Lung (tissue), 12 donors: Measurements from ENCODE around the gene ANKIB1. TPM values are rescaled to one million over a fixed set of nuclear protein-coding genes. Genes with fewer than 3 reads are reported as not detected.

Experiments
- ATAC-seq: fragments of 200-7000 bp; cut with Tn5 transposase; one replicate; pipeline ENCODE4 v1.9.1; 2020; ENCODE audit warnings: moderate number of reproducible peaks; ENCODE audit not compliant: insufficient read depth, low FRiP score
- DNase-seq, 3 donors: peaks; one replicate each; pipeline ENCODE4 v3.0.0-alpha.2; 2013 to 2017
- H3K27ac ChIP-seq, 2 donors: one replicate each; pipeline ENCODE4 v1.5.1; 2013; ENCODE audit warnings: mild to moderate bottlenecking in 2 of 2, moderate library complexity in 2 of 2, control low read depth in 1 of 2, inconsistent platforms in 1 of 2, low read depth in 1 of 2, low read length in 1 of 2
- H3K27me3 ChIP-seq, 3 donors: one replicate each; pipeline ENCODE4 v1.5.1; 2013; ENCODE audit warnings: low read length in 2 of 3; ENCODE audit not compliant: control insufficient read depth in 3 of 3, insufficient read depth in 3 of 3
- H3K36me3 ChIP-seq, 4 donors: one replicate each; pipeline ENCODE4 v1.5.1; 2013; ENCODE audit warnings: low read length in 4 of 4, mild to moderate bottlenecking in 1 of 4, moderate library complexity in 1 of 4; ENCODE audit not compliant: control insufficient read depth in 4 of 4, insufficient read depth in 4 of 4
- H3K4me1 ChIP-seq, 5 donors: one replicate each; pipeline ENCODE4 v1.5.1; 2013; ENCODE audit warnings: low read length in 5 of 5, mild to moderate bottlenecking in 2 of 5, moderate library complexity in 1 of 5; ENCODE audit not compliant: control insufficient read depth in 5 of 5, insufficient read depth in 5 of 5
- H3K4me3 ChIP-seq: one replicate; pipeline ENCODE4 v1.5.1; 2013; ENCODE audit warnings: mild to moderate bottlenecking, control low read depth, moderate library complexity
- H3K9ac ChIP-seq, 2 donors: one replicate each; pipeline ENCODE4 v1.5.1; 2013; ENCODE audit warnings: low read length in 2 of 2, control low read depth in 1 of 2; ENCODE audit not compliant: insufficient read depth in 1 of 2
- H3K9me3 ChIP-seq, 4 donors: one replicate each; pipeline ENCODE4 v1.5.1; 2013; ENCODE audit warnings: low read length in 3 of 4, mild to moderate bottlenecking in 1 of 4, moderate library complexity in 1 of 4; ENCODE audit not compliant: control insufficient read depth in 4 of 4, insufficient read depth in 3 of 4
- WGBS, 2 donors: extraction: QIAGEN DNeasy Blood & Tissue Kit; methylation state at CpG; one replicate each; pipeline ENCODE4 v1.1.7; 2013; 5-methylcytosine and 5-hydroxymethylcytosine counted together
- polyA plus RNA-seq, 2 donors: library from polyadenylated mRNA; stranded (reverse); fragments of 200-250 nt; gene quantifications; one replicate each; pipeline ENCODE4 v1.2.1, GENCODE V29; 2013
- total RNA-seq, 2 donors: library from RNA; depleted of rRNA in 1 of 2; stranded (reverse); fragments of >200 nt in 1 of 2; gene quantifications; one replicate each; pipeline ENCODE4 v1.2.1, GENCODE V29; 2014 to 2021
- TF ChIP-seq, protein P1 (sequence below): IDR thresholded peaks from 2 replicates; pipeline ENCODE4 v1.5.1; 2012; ENCODE audit warnings: mild to moderate bottlenecking; ENCODE audit errors: control extremely low read depth, extremely low read depth
- donor health status: control.
- donor health status: control.
- donor health status: Bipolar disorder and iron deficiency.
- donor health status: healthy.
- donor health status: DM: yes; HTN: yes; CAD: no.

ANKIB1 gene
- total and polyA plus RNA-seq, 4 donors: 9.4 to 47.0 (median 23.7) TPM

DNA sequence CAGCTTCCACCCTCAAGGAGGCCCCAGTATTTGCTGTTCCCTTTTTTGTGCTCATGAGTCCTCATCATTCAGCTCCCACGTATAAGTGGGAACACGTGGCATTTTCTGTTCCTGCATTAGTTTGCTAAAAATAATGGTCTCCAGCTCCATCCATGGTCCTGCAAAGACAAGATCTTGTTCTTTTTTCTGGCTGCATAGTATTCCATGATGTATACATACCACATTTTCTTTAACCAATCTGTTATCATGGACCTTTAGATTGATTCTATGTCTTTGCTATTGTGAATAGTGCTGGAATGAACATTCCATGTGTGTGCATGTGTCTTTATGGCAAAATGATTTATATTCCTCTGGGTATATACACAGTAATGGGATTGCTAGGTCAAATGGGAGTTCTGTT, 17.0 kb upstream of the ANKIB1 start:
- DNase-seq (no peak), ATAC-seq (no peak)
- 98 to 99% methylated on average over 2 of the region's 2 CpGs for WGBS, 2 donors
- Histone ChIP-seq H3K4me1 (no peaks in the 10 kb centered on the region), H3K27ac (no peak overlapping the region), H3K27me3 (no peaks in the 10 kb centered on the region), H3K9ac (no peak overlapping the region), H3K9me3 (peaks cover 0 to 3% (median under 1%) of the 10 kb centered on the region in 4 donors), H3K36me3 (peaks cover 6 to 29% (median 20%) of the 10 kb centered on the region in 4 donors), H3K4me3 (no peak overlapping the region)
- TF ChIP-seq, protein P1, sequence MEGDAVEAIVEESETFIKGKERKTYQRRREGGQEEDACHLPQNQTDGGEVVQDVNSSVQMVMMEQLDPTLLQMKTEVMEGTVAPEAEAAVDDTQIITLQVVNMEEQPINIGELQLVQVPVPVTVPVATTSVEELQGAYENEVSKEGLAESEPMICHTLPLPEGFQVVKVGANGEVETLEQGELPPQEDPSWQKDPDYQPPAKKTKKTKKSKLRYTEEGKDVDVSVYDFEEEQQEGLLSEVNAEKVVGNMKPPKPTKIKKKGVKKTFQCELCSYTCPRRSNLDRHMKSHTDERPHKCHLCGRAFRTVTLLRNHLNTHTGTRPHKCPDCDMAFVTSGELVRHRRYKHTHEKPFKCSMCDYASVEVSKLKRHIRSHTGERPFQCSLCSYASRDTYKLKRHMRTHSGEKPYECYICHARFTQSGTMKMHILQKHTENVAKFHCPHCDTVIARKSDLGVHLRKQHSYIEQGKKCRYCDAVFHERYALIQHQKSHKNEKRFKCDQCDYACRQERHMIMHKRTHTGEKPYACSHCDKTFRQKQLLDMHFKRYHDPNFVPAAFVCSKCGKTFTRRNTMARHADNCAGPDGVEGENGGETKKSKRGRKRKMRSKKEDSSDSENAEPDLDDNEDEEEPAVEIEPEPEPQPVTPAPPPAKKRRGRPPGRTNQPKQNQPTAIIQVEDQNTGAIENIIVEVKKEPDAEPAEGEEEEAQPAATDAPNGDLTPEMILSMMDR: no peak

DNA sequence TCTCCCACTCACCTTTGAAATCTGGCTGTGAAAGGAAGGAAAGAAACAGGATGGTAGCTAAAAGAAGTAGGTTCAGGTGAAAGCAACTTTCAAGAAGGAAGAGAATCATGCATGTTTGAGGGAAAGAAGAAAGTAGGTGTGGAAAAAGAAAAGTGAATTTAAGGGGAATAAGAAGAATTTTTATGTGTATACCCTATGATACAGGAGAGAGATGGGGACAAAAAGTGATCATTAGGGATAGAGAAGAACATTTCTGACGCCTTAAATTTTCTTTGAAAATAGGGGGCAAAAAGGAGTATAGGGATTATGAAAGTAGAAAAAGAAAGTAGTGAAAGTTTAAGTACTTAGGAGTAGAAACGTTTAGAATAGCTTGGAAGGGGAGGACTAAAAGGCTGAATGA, 15.2 kb upstream of the ANKIB1 start:
- Histone ChIP-seq H3K36me3 (peaks cover 3 to 36% (median 21%) of the 10 kb centered on the region in 4 donors), H3K27ac (no peak overlapping the region), H3K9me3 (peaks cover 0 to 3% (median under 1%) of the 10 kb centered on the region in 4 donors), H3K4me1 (no peaks in the 10 kb centered on the region), H3K27me3 (no peaks in the 10 kb centered on the region), H3K9ac (no peak overlapping the region), H3K4me3 (no peak overlapping the region)
- TF ChIP-seq, protein P1: no peak
- 86 to 95% methylated on average over 2 of the region's 2 CpGs for WGBS, 2 donors
- ATAC-seq: no peak
- DNase-seq: no peak

DNA sequence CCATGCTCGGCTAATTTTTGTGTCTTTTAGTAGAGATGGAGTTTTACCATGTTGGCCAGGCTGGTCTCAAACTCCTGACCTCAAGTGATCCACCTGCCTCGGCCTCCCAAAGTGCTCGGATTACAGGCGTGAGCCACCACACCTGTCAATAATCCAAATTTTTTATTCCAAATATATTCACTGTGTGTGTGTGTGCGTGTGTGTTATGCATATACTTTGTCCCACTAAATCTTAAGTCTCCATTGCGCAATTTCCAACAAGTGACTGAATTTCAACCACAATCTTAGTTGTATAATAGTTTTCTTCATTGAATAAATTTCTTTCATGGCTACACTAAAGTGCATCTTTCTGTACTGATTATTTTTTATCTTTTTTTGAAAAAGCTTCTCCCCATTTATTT, 2.8 kb upstream of the ANKIB1 start:
- ATAC-seq (no peak), DNase-seq (no peak)
- TF ChIP-seq, protein P1: no peak
- Histone ChIP-seq H3K27me3 (no peaks in the 10 kb centered on the region), H3K4me1 (peaks cover 0 to 25% (median 11%) of the 10 kb centered on the region in 5 donors), H3K27ac (no peak overlapping the region), H3K4me3 (no peak overlapping the region), H3K36me3 (peaks cover 2 to 13% (median 2%) of the 10 kb centered on the region in 4 donors), H3K9ac (no peak overlapping the region), H3K9me3 (no peaks in the 10 kb centered on the region)
- WGBS, 2 donors: 87% methylated on average over 6 of the region's 6 CpGs
